HS-27A (cell line): ENCODE data around the gene LRRC53.

ENCODE experiments used
- DNase-seq: peaks from one replicate; pipeline ENCODE4 v3.0.0-alpha.2; 2012; ENCODE audit warnings: low read depth, missing footprints

Gene LRRC53

GRCh38 chr1:74512170-74512915 is at the start of gene LRRC53:
Gene LRRC53 (minus strand): TSS chr1:74512611. CDS start chr1:74483349, 29,262 bp downstream.
- no peak for DNase-seq

- DNase-seq = no peak
These were observed 37.5 kb upstream of the LRRC53 start for GRCh38 chr1:74549932-74550331.

DNA sequence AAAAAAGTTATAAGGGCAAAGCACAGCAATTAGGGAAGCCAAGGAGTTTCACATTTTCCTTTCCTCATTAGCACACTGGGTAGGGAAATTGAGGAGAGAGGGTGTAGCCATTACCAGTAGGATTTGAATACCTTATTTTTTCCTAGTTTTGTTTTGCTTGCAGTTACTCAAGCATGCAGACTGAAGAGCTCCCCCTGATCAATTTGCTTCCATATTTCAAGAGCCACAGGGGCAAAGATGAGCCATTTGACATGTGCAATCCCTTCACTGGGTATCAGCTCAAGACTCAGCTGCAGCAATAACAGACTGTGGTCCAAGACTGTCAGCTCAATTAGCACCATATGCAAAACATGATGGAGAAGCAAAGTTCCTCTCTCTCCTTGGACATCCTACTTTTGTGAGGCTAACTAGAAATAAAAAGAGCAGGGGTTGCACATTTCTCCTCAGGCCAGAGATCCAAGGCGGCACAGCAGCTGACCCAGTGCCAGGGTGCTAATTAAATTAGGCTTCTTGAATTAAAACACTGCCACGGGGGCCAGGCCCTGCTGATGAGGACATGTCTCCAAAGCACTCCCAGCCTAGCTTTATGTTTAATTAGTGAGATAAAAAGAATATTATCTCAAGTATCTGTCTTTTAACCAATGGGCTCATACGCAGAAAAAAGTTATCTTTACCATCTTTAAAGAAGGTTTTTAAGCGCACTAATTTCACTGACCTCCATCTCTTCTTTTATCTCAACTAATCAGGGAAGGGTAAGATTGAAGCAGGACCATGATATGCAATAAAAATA is 36.7 kb upstream of the LRRC53 start:
- no peak for DNase-seq

DNA sequence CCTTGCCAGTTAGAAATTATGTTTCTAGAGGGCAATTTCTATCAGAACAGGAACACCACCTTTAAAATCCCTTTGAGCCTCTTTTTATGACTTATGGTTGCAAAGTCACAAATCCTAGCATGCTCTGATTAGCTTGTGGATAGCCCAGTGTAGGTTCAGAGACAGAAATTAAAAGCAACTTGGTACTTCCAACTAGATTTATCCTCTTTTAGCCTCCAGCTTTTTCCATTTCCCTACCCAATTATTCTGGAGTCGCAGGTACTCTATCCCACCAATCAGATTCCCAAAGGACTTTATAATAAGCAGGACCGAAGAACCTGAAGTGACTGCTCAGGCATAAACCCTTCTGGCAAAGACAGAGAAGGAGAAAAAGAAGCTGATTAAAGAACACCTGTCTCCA is 33.4 kb upstream of the LRRC53 start:
- no peak for DNase-seq

- DNase-seq = no peak
These were observed 21.8 kb upstream of the LRRC53 start for GRCh38 chr1:74534241-74534640.

DNA sequence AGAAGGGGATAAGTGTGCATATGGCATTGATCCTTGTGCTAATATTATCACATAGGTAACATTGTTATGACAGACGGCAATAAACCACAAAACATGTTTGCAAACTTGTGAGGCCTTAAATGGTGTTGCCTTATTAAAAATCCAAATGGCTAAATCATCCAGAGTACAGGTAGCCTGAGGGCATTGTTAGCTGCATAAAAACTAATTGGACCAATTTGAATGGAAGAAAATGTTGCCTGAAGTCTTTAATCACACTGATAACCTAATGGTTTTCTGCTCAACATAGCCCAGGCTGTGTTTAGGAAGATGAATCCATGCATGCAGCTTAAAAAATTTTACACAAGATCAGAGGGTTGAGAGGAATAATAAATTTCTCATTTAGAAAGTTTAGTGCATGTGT is 19.4 kb upstream of the LRRC53 start:
- DNase-seq = no peak

DNA sequence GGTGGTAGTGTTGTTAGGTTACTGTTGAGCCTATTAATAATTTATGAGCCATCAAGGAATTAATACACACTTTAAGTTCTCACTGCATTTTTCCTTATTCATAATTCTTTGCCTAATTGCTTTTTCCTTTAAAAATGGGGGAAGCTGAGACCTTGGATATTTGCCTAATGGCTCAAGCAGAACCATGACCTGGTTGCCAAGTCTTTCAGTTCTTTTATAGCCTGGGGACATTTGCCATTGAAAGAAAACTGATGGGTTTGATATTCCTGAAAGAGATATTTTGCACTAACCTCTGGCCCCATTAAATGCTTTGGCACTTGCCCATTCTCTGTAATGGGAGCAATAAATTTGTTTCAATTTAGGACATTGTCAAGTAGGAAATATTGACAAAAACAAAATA is 18.5 kb upstream of the LRRC53 start:
- DNase-seq = no peak

DNA sequence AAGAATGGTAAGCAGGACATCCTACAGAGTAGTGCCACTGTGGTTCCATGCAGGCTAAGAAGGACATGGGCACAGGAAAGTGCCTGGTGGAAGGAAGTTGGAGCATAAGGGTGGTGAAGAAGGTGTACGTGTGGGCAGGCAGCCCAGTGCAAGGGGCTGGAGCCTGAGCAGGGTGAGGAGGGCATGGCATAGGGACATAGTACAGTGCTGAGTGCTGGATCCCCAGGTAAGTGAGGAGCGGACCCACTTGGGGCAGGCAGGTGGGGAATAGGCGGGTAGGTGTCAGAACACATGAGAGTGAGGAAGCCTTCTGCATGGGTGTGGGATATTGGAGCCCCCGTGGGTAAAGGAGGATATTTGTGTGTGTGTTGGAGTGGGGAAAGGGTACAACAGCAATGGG is 15.7 kb upstream of the LRRC53 start:
- DNase-seq = no peak

GRCh38 chr1:74526708-74527107 is 14.3 kb upstream of the LRRC53 start:
- DNase-seq = no peak

- DNase-seq = no peak
These were observed 11.6 kb upstream of the LRRC53 start for GRCh38 chr1:74523873-74524480.

DNA sequence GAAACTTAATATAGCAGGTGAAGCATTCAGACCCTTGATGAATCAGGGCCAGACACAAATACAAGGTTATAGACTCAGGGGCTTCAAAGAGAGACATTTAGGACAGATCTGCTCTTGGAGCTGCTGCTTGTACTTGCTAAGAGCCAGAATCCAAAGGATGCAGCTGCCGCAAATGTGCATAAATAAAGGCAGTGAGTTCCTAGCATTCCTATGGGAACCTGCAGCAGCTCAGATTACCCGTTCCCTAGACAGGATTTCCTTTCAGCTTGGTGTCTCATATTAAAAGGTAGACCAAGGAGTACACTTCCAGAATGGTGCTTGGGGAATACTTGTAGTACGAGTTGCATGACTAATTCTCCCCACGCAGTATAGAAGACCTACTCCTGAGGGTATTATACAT is 9.7 kb upstream of the LRRC53 start:
- no peak for DNase-seq

DNA sequence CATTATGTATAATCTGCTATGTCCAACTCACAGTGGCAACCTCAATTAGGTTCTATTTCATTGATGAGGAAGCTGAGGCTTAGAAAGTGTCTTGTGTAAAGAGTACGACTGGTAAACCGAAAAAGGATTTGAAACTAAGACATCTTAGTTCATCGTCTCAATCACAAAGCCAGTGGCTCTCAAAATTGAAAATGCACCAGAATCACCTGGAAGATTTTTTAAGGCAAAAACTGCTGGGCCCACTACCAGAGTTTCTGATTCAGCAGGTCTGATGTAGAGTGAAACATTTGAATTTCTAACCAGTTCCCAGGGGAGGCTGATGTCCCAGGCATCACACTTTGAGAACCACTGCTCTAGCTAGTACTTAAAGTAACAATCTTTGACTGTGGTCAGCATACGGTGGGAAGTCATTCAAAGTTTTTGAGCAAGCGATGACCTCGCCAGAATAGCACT is 5.2 kb upstream of the LRRC53 start:
- DNase-seq = no peak

DNA sequence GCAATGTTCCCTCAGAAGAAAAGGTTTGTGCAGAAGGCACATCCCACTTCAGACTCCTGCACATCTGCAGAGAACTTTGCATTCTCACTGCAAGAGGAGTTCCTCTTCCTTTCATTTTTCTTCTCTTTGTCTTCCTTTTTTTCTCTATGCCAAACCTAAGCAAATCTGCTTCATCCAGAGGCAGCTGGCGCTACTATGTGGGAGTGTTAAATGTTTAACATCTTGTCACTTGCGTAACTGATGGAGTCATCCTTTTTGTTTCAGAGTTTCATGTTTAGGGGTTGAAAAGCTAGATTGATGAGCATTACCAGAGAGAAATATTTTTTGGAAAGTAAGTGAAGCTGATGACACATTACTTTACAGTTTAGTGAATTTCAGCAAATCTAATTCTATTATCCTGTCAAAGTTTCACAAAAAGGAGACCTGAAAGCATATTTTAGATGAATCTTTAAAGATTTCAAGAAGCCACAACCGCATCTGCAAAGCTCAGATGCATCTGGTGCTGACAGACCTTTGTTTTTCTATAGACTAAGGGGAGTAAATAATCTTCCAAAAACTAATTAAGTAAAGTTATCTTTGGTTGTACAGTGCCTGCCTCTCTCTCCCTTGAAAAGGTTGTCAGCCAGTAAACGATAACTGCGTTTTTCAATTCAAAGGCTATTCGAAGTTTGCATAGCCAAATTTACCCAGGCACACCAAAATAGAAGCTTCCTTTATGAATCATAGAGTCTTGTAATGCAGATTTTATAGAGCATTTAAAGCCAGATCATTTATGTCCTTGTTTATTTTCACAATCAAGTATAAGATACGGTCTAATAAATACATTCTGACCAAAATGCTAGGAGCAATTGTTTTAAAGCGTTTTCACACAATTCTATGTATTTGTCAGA is 1.2 kb upstream of the LRRC53 start:
- no peak for DNase-seq

DNA sequence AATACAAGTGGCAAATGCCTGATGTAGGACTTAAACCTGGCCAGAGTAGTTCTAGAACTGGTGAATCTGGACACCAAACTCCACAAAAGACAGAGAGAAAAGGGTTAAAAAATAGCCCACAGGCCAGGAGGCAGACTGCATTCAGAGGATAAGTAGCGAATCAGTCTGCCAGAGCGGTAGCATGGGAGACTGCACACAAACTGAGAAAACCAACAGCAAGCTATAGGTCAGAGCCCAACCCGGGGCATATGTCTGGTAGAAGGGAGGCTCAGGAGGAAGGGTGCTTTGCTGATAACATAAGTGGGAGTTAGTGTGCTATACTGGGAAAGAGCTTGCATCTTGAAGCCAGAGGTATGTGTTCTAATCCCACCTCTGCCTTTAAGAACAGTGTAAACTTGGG is 4.0 kb downstream of the LRRC53 start:
- DNase-seq = no peak

DNA sequence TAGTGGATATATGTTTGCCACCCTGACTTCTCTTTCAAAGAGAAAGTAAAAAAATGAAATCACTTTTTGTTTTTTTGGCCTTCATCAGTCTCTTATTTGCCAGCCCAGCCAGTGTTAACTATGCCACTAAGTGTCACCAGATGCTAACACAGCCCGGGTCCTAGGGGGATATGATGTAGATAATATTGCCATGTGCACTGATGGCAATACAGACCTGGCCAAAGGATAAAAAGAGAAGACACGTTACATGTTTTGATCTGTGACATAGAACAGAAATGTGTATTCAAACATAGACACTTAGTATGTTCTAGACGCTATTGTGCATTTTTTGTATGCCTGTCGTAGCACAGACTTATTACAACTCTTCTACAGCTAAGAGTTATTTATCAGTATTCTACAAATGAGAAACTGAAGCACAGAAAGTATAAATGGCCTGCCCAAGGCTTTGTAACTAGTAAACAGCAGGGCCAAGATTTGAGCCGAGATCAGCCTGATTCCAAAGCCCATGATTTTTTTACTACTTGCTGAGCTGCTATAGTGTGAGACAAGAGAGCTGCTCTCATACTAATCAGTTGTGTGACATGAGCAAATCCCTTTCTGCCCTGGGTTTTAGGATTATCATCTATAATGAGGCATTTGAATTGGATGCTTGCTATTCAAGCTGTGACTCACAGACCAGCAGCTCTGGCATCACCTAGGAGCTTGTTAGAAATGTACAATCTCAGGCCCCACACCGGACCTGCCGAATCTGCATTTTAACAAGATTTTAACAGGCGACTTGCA is 6.3 kb downstream of the LRRC53 start:
- DNase-seq = no peak

DNA sequence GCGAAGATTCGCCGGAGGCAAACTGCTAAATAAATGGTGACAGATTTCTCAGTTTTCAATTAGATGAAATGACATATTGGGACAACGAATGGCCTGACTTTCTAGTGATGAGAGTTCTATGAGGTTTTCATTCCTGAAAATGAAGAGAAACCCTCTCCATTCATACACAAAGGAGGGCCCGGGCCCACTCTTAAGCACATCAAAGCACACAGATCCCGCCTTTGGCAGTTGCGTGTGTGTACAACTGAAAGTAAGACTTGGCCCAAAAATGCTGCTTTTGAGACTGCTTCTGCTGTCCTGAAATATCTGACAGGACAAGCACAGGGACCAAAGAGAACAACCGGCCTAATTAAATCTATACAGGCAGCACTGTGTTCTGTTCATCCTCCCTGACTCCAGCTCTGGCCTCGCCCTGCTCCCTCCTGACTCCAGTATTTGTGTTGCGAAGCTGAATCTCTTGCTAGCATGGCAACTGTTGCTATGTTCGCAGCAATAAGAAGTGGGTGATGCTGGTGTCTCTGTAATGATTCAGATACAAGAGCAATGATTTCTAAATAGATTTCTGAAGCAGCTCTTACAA is 7.4 kb downstream of the LRRC53 start:
- DNase-seq = no peak

GRCh38 chr1:74504125-74504932 is 8.1 kb downstream of the LRRC53 start:
- DNase-seq = no peak

DNA sequence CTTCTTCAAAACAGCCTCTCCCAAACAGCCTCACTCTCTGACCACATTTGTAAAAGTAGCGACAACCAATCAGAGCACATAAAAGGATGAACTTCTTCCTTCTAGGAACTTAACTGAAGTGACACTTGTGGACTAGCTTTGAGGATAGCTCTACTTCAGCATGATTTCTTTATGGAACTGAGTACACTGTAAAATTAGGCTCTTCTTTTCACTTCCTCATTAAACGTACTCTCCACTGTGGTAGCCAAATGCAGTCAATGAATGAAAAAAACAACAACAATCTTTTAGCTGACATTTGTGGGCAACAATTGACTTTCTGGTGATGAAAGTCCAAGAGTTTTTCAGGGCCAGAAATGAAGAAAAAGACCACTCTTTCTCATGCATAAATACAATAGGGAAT is 9.6 kb downstream of the LRRC53 start:
- DNase-seq = no peak

GRCh38 chr1:74502432-74502831 is 10.0 kb downstream of the LRRC53 start:
- DNase-seq = no peak

GRCh38 chr1:74498901-74499300 is 13.5 kb downstream of the LRRC53 start:
- DNase-seq = no peak
